Measurements from ENCODE around the gene PTPRT. TPM values are rescaled to one million over a fixed set of nuclear protein-coding genes. Genes with fewer than 3 reads are reported as not detected.

PTPRT gene
- polyA plus RNA-seq, 1 experiment, result not detected

DNA sequence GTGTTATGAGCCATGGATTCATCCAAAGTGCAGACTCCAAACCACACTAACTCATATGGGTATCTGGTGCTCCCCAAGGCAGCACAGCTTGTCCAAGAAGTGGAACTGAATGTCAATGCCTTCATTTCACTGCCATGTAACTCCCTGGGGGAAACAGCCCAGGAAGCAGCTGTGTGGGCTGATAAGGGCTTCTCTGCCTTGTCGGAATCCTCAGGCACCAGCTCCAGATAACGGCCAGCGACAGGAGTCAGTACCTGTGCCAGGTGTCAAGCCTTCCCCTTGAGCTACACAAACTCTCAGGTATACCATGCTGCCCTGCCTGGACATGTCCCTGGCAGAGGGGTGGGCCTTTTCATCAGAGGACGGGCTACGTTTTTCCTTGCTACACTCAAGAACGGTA lies 819.6 kb downstream of the PTPRT start:
- POLR2A ChIA-PET, result no interaction called here
- TF ChIP-seq, protein P1, sequence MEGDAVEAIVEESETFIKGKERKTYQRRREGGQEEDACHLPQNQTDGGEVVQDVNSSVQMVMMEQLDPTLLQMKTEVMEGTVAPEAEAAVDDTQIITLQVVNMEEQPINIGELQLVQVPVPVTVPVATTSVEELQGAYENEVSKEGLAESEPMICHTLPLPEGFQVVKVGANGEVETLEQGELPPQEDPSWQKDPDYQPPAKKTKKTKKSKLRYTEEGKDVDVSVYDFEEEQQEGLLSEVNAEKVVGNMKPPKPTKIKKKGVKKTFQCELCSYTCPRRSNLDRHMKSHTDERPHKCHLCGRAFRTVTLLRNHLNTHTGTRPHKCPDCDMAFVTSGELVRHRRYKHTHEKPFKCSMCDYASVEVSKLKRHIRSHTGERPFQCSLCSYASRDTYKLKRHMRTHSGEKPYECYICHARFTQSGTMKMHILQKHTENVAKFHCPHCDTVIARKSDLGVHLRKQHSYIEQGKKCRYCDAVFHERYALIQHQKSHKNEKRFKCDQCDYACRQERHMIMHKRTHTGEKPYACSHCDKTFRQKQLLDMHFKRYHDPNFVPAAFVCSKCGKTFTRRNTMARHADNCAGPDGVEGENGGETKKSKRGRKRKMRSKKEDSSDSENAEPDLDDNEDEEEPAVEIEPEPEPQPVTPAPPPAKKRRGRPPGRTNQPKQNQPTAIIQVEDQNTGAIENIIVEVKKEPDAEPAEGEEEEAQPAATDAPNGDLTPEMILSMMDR (IDR thresholded peaks at IDR 0.05; ENCODE audit: insufficient read depth, low read depth, low read length), result no peak
- H3K27me3 ChIP-seq (ENCODE audit: control insufficient read depth, insufficient read depth, low read length), result no peaks in the 10 kb centered on the region
- no peak overlapping the region for H3K4me3 ChIP-seq (ENCODE audit: low read depth, low read length)
- DNase-seq (ENCODE audit: low read depth), result no peak
- CTCF ChIA-PET, result no interaction called here
- no peaks in the 10 kb centered on the region for H3K36me3 ChIP-seq (ENCODE audit: control insufficient read depth, insufficient read depth, low read length)

DNA sequence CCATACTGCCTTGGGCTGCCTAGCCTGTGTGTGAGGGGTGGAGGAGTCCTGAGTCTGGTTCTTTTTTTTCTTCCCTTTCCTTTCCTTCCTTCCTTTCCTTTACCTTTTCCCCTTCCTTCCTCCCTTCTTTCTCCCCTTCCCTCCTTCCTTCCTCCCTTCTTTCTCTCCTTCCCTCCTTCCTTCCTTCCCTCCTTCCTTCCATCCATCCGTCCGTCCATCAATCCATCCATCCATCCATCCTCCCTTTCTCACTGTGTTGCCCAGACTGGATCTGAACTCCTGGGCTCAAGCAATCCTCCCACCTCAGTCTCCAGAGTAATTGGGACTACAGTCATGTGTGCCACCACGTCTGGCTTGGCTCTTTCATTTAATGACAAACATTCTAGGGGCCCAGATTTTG lies 820.8 kb downstream of the PTPRT start:
- DNase-seq (ENCODE audit: low read depth), result no peak
- ChIA-PET POLR2A (no interaction called here), CTCF (no interaction called here)
- Histone ChIP-seq H3K36me3 (ENCODE audit: control insufficient read depth, insufficient read depth, low read length) (no peaks in the 10 kb centered on the region), H3K27me3 (ENCODE audit: control insufficient read depth, insufficient read depth, low read length) (no peaks in the 10 kb centered on the region), H3K4me3 (ENCODE audit: low read depth, low read length) (no peak overlapping the region)
- TF ChIP-seq, protein P1 (IDR thresholded peaks at IDR 0.05; ENCODE audit: insufficient read depth, low read depth, low read length), result no peak

DNA sequence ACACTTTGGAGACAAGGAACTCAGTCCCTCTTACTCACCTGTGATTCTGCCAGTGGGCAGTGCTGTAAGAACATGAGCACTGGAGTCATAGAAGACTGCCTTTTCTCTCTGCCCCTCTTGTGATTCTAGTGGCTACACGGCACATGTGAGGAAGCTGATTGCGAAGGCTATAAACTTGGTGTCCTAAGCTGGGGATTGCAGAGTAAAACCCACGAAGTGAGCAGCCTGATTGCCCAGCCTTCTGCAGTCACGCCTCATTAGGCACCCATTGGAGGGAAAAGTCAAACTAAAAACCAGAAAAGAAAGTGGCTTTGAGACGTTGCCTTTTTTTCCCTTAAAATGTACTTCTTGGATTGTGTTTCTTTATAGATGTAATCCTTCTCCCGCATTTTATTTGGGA lies 823.1 kb downstream of the PTPRT start:
- ChIA-PET CTCF (no interaction called here), POLR2A (no interaction called here)
- no peak for DNase-seq (ENCODE audit: low read depth)
- TF ChIP-seq, protein P1 (IDR thresholded peaks at IDR 0.05; ENCODE audit: insufficient read depth, low read depth, low read length), result no peak
- Histone ChIP-seq H3K4me3 (ENCODE audit: low read depth, low read length) (no peak overlapping the region), H3K36me3 (ENCODE audit: control insufficient read depth, insufficient read depth, low read length) (no peaks in the 10 kb centered on the region), H3K27me3 (ENCODE audit: control insufficient read depth, insufficient read depth, low read length) (no peaks in the 10 kb centered on the region)

DNA sequence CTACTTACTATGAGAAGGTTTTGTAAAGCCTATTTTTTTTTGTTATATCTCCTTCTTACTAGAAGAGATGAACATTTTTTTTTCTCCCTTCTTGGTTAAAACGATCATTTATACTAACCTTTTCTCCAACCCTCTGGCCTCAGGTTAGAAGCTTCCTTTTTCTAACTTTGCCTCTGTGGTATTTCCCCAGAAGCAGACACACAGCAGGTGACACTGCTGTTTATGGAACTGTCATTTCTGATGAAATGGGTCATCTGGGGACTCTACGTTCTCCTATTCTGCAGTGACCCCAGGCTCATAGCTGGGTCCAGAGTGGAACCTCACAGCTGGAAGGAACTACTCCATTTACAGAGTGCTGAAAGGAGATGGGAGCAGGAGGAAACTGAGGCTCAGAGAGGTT lies 825.3 kb downstream of the PTPRT start:
- no peak for DNase-seq (ENCODE audit: low read depth)
- CTCF ChIA-PET, result no interaction called here
- Histone ChIP-seq H3K36me3 (ENCODE audit: control insufficient read depth, insufficient read depth, low read length) (no peaks in the 10 kb centered on the region), H3K4me3 (ENCODE audit: low read depth, low read length) (no peak overlapping the region), H3K27me3 (ENCODE audit: control insufficient read depth, insufficient read depth, low read length) (no peaks in the 10 kb centered on the region)
- POLR2A ChIA-PET, result no interaction called here
- TF ChIP-seq, protein P1 (IDR thresholded peaks at IDR 0.05; ENCODE audit: insufficient read depth, low read depth, low read length), result no peak

DNA sequence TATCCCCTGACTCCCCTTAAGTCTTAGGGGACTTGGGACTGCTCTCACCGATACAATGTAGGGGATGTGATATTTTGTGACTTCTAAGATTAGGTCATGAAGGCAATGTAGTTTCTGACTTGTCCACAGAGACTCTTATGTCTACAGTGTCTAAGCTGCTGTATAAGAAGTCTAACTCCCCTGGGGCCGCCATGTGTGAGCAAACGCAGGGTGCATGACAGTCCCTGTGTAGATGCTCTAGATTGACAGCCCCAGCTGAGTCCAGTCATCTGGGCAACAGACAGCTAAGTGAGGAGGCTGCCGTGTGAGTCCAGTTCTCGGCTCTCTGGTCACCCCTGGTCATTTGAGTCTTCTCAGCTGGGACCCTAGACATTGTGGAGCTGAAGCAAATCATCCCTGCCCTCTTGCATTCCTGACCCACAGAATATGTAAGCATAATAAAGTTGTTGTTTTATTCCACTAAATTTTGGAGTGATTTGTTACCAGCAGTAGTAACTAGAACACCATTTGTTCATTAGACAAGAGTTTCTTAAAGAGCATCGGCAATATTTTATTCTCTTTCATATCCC lies 828.2 kb downstream of the PTPRT start:
- TF ChIP-seq, protein P1 (IDR thresholded peaks at IDR 0.05; ENCODE audit: insufficient read depth, low read depth, low read length), result no peak
- Histone ChIP-seq H3K4me3 (ENCODE audit: low read depth, low read length) (no peak overlapping the region), H3K36me3 (ENCODE audit: control insufficient read depth, insufficient read depth, low read length) (no peaks in the 10 kb centered on the region), H3K27me3 (ENCODE audit: control insufficient read depth, insufficient read depth, low read length) (no peaks in the 10 kb centered on the region)
- ChIA-PET CTCF (no interaction called here), POLR2A (no interaction called here)
- DNase-seq (ENCODE audit: low read depth), result no peak

Measured in BJ (cell line).